SH-SY5Y (cell line): Measurements from ENCODE around the gene CLTA.

Experiments used
- GATA2 ChIP-seq: IDR thresholded peaks from 2 replicates; pipeline ENCODE4 v1.6.1; 2011; ENCODE audit warnings: mild to moderate bottlenecking, low read depth, low read length
- GATA3 ChIP-seq: IDR thresholded peaks from 2 replicates; pipeline ENCODE4 v1.6.1; 2011; ENCODE audit warnings: low read depth, mild to moderate bottlenecking, low read length, moderate library complexity

The CLTA gene

GRCh38 chr9:36151316-36152210 lies 39.2 kb upstream of the CLTA start:
- TF ChIP-seq GATA3 (no peak), GATA2 (no peak)

GRCh38 chr9:36152741-36153438 lies 37.8 kb upstream of the CLTA start:
- TF ChIP-seq GATA3, result no peak
- no peak for TF ChIP-seq GATA2

- TF ChIP-seq GATA3 (no peak), GATA2 (no peak)
Observed at GRCh38 chr9:36153746-36154145, 37.0 kb upstream of the CLTA start.

GRCh38 chr9:36154331-36154952 lies 36.3 kb upstream of the CLTA start:
- TF ChIP-seq GATA3 (no peak), GATA2 (no peak)

GRCh38 chr9:36156116-36156515 lies 34.6 kb upstream of the CLTA start:
- TF ChIP-seq GATA2 (no peak), GATA3 (no peak)

- TF ChIP-seq GATA3, result no peak
- no peak for TF ChIP-seq GATA2
Observed at GRCh38 chr9:36158122-36158521, 32.6 kb upstream of the CLTA start.

GRCh38 chr9:36158917-36159316 lies 31.8 kb upstream of the CLTA start:
- TF ChIP-seq GATA2 (no peak), GATA3 (no peak)

GRCh38 chr9:36161187-36161586 lies 29.5 kb upstream of the CLTA start:
- TF ChIP-seq GATA3, result no peak
- TF ChIP-seq GATA2, result no peak

GRCh38 chr9:36162211-36162738 lies 28.4 kb upstream of the CLTA start:
- TF ChIP-seq GATA3, result no peak
- TF ChIP-seq GATA2, result no peak

GRCh38 chr9:36163049-36163785 lies 27.5 kb upstream of the CLTA start:
- no peak for TF ChIP-seq GATA3

GRCh38 chr9:36163786-36164170 lies 26.9 kb upstream of the CLTA start:
- TF ChIP-seq GATA2, result no peak
- TF ChIP-seq GATA3, result no peak

- TF ChIP-seq GATA2 (no peak), GATA3 (no peak)
Observed at GRCh38 chr9:36164372-36164771, 26.3 kb upstream of the CLTA start.

- TF ChIP-seq GATA2 (no peak), GATA3 (no peak)
Observed at GRCh38 chr9:36164989-36165388, 25.7 kb upstream of the CLTA start.

GRCh38 chr9:36165826-36166167 lies 24.9 kb upstream of the CLTA start:
- no peak for TF ChIP-seq GATA2
- TF ChIP-seq GATA3, result no peak
